Spinal cord (tissue), 10 donors: ENCODE data around the gene VSTM4. TPM values are rescaled to one million over a fixed set of nuclear protein-coding genes. Genes with fewer than 3 reads are reported as not detected.

Experiments used
- DNase-seq, 6 donors: peaks; one replicate each; pipeline versions ENCODE4 v3.0.0 to v3.0.0-alpha.2; 2013 to 2015; ENCODE audit warnings: low spot score in 6 of 6, low read depth in 4 of 6
- H3K27ac ChIP-seq: one replicate; pipeline ENCODE4 v1.5.1; 2013; ENCODE audit warnings: low read depth, low read length, control low read depth
- H3K27me3 ChIP-seq: one replicate; pipeline ENCODE4 v1.6.1; 2013; ENCODE audit warnings: low read length; ENCODE audit not compliant: control insufficient read depth, insufficient read depth
- H3K36me3 ChIP-seq: one replicate; pipeline ENCODE4 v1.6.1; 2013; ENCODE audit warnings: low read length; ENCODE audit not compliant: control insufficient read depth, insufficient read depth
- H3K4me1 ChIP-seq: one replicate; pipeline ENCODE4 v1.6.1; 2013; ENCODE audit warnings: low read length; ENCODE audit not compliant: control insufficient read depth, insufficient read depth
- H3K4me3 ChIP-seq: one replicate; pipeline ENCODE4 v1.5.1; 2013; ENCODE audit warnings: low read depth, low read length, control low read depth
- H3K9me3 ChIP-seq: one replicate; pipeline ENCODE4 v1.6.1; 2013; ENCODE audit warnings: low read length; ENCODE audit not compliant: control insufficient read depth, insufficient read depth
- WGBS: methylation state at CpG from one replicate; pipeline ENCODE4 v1.1.5; 2013; ENCODE audit warnings: missing lambda C conversion rate; ENCODE audit not compliant: insufficient coverage; 5-methylcytosine and 5-hydroxymethylcytosine counted together
- polyA plus RNA-seq, 2 donors: library from polyadenylated mRNA; unstranded; fragments of 120-200 nt; gene quantifications; one replicate each; pipeline ENCODE4 v1.2.1, GENCODE V29; 2013; ENCODE audit not compliant: insufficient read length in 2 of 2
- small RNA-seq: library from RNA; depleted of rRNA; stranded (forward); fragments of <200 nt; gene quantifications from one replicate; pipeline ENCODE3, GENCODE V24; 2014; ENCODE audit warnings: low replicate concordance
- total RNA-seq, 2 donors: library from RNA; depleted of rRNA in 1 of 2; stranded (reverse); fragments of 120-200 nt in 1 of 2; fragments of >200 nt in 1 of 2; gene quantifications; one replicate each; pipeline versions ENCODE4 v1.2.3 to v1.2.4, GENCODE V29; 2013 to 2014
- donor health status: healthy.

Gene VSTM4
- total and polyA plus RNA-seq, 4 donors, result 16.7 to 40.5 (median 24.6) TPM

GRCh38 chr10:48974510-48975156 is 140.7 kb downstream of the VSTM4 start:
- no peaks in the 10 kb centered on the region for H3K27me3 ChIP-seq
- no peaks in the 10 kb centered on the region for H3K4me1 ChIP-seq
- 93% methylated on average over 10 of the region's 12 CpGs for WGBS
- no peak overlapping the region for H3K27ac ChIP-seq
- H3K9me3 ChIP-seq, result peaks cover 4% of the 10 kb centered on the region
- DNase-seq, result no peak
- H3K36me3 ChIP-seq, result no peaks in the 10 kb centered on the region
- H3K4me3 ChIP-seq, result no peak overlapping the region

GRCh38 chr10:48973065-48973464 is 142.3 kb downstream of the VSTM4 start:
- H3K27ac ChIP-seq, result no peak overlapping the region
- no peak overlapping the region for H3K4me3 ChIP-seq
- no peaks in the 10 kb centered on the region for H3K27me3 ChIP-seq
- H3K4me1 ChIP-seq, result no peaks in the 10 kb centered on the region
- DNase-seq, result no peak
- H3K36me3 ChIP-seq, result no peaks in the 10 kb centered on the region
- 82% methylated on average over 5 of the region's 5 CpGs for WGBS
- peaks cover 4% of the 10 kb centered on the region for H3K9me3 ChIP-seq

- no peak overlapping the region for H3K4me3 ChIP-seq
- DNase-seq, result no peak
- peaks cover 4% of the 10 kb centered on the region for H3K9me3 ChIP-seq
- H3K4me1 ChIP-seq, result peaks cover 5% of the 10 kb centered on the region
- H3K36me3 ChIP-seq, result no peaks in the 10 kb centered on the region
- H3K27me3 ChIP-seq, result no peaks in the 10 kb centered on the region
- no peak overlapping the region for H3K27ac ChIP-seq
- no CpG with 5 or more reads among the region's 4 CpGs for WGBS
Measured at GRCh38 chr10:48970654-48971053, 144.7 kb downstream of the VSTM4 start.

GRCh38 chr10:48970046-48970445 is 145.3 kb downstream of the VSTM4 start:
- H3K27me3 ChIP-seq, result no peaks in the 10 kb centered on the region
- H3K27ac ChIP-seq, result no peak overlapping the region
- H3K36me3 ChIP-seq, result no peaks in the 10 kb centered on the region
- H3K9me3 ChIP-seq, result peaks cover 4% of the 10 kb centered on the region
- peaks cover 5% of the 10 kb centered on the region for H3K4me1 ChIP-seq
- WGBS, result 92% methylated on average over 14 of the region's 14 CpGs
- no peak for DNase-seq
- no peak overlapping the region for H3K4me3 ChIP-seq

- no peak overlapping the region for H3K4me3 ChIP-seq
- peaks cover 5% of the 10 kb centered on the region for H3K4me1 ChIP-seq
- no peak for DNase-seq
- H3K9me3 ChIP-seq, result peaks cover 2% of the 10 kb centered on the region
- WGBS, result 92% methylated on average over 3 of the region's 3 CpGs
- H3K36me3 ChIP-seq, result no peaks in the 10 kb centered on the region
- H3K27me3 ChIP-seq, result no peaks in the 10 kb centered on the region
- H3K27ac ChIP-seq, result no peak overlapping the region
Measured at GRCh38 chr10:48968036-48968435, 147.3 kb downstream of the VSTM4 start.

GRCh38 chr10:48965460-48965859 is 149.9 kb downstream of the VSTM4 start:
- Histone ChIP-seq H3K9me3 (no peaks in the 10 kb centered on the region), H3K27ac (no peak overlapping the region), H3K4me3 (no peak overlapping the region), H3K4me1 (peaks cover 5% of the 10 kb centered on the region), H3K27me3 (no peaks in the 10 kb centered on the region), H3K36me3 (no peaks in the 10 kb centered on the region)
- DNase-seq, result no peak
- WGBS, result 100% methylated on average over 2 of the region's 4 CpGs

Small RNA genes lying within 50 kb of the gene (small RNA-seq; reads per million reads assigned to genes)
- not detected for gene MIR4294

Other genes starting within 250 kb of the VSTM4 start
- gene LRRC18, start 175.7 kb downstream of the VSTM4 start, total RNA-seq, result 1 to 10 TPM in 1 of 2 donors, not detected in 1; 1.2 TPM
- 1 to 10 TPM in 1 of 2 donors, under 1 TPM in 1; 0.62 to 1.0 TPM for gene LRRC18, start 175.7 kb downstream of the VSTM4 start, polyA plus RNA-seq
- not detected for gene FAM170B, start 18.5 kb upstream of the VSTM4 start, total RNA-seq
- gene FAM170B, start 18.5 kb upstream of the VSTM4 start, polyA plus RNA-seq, result not detected
- 10 to 100 TPM in 1 of 2 donors, 1 to 10 TPM in 1; 8.5 to 10.9 TPM for gene TMEM273, start 72.9 kb upstream of the VSTM4 start, total RNA-seq
- 1 to 10 TPM; 3.5 to 4.8 TPM for gene TMEM273, start 72.9 kb upstream of the VSTM4 start, polyA plus RNA-seq
- under 1 TPM; under 0.01 to 0.06 TPM for gene C10orf71, start 183.6 kb upstream of the VSTM4 start, total RNA-seq
- under 1 TPM in 1 of 2 donors, not detected in 1; 0.27 TPM for gene C10orf71, start 183.6 kb upstream of the VSTM4 start, polyA plus RNA-seq